DOHH2 (cell line): ENCODE data around the gene NCAM1.

Experiments
- H3F3A ChIP-seq: fragments of 200-600 bp; sonication (generic), shearing (Covaris generic); 2 replicates; pipeline ENCODE4 v1.6.0; 2016; ENCODE audit warnings: antibody characterized with exemption, mild to moderate bottlenecking; ENCODE audit not compliant: control insufficient read depth, insufficient read depth
- H3K27ac ChIP-seq: fragments of 200-600 bp; sonication (generic); 2 replicates; pipeline ENCODE4 v1.5.1; 2014; ENCODE audit warnings: low read depth, mild to moderate bottlenecking, low read length, moderate library complexity
- H3K27me3 ChIP-seq: fragments of 200-600 bp; sonication (generic); 2 replicates; pipeline ENCODE4 v1.6.1; 2014; ENCODE audit warnings: mild to moderate bottlenecking, low read length, mixed read lengths; ENCODE audit not compliant: control insufficient read depth
- H3K36me3 ChIP-seq: fragments of 200-600 bp; sonication (generic); 2 replicates; pipeline ENCODE4 v1.6.1; 2014; ENCODE audit warnings: mild to moderate bottlenecking, low read length, moderate library complexity, mixed read lengths; ENCODE audit not compliant: control insufficient read depth
- H3K4me1 ChIP-seq: fragments of 200-600 bp; sonication (generic); 2 replicates; pipeline ENCODE4 v1.6.1; 2014; ENCODE audit warnings: mild to moderate bottlenecking, low read length, mixed read lengths; ENCODE audit not compliant: control insufficient read depth
- H3K4me2 ChIP-seq: fragments of 200-600 bp; sonication (generic); 2 replicates; pipeline ENCODE4 v1.6.0; 2014; ENCODE audit warnings: mild to moderate bottlenecking, low read length, moderate library complexity
- H3K4me3 ChIP-seq: fragments of 200-600 bp; sonication (generic); 2 replicates; pipeline ENCODE4 v1.5.1; 2014; ENCODE audit warnings: mild to moderate bottlenecking, low read length, mixed read lengths
- H3K79me2 ChIP-seq: fragments of 200-600 bp; sonication (generic); 2 replicates; pipeline ENCODE4 v1.6.1; 2014; ENCODE audit warnings: mild to moderate bottlenecking, low read length, mixed read lengths; ENCODE audit not compliant: control insufficient read depth
- H3K9me2 ChIP-seq: fragments of 200-600 bp; sonication (generic); replicated peaks from 2 replicates; pipeline ENCODE4 v1.6.1; 2014; ENCODE audit warnings: mild to moderate bottlenecking, low read length, mixed read lengths; ENCODE audit not compliant: control insufficient read depth
- H3K9me3 ChIP-seq: fragments of 200-600 bp; sonication (generic); 2 replicates; pipeline ENCODE4 v1.6.1; 2014; ENCODE audit warnings: antibody characterized with exemption, low read length, mixed read lengths; ENCODE audit not compliant: control insufficient read depth, insufficient read depth
- H4K20me1 ChIP-seq: fragments of 200-600 bp; sonication (generic); 2 replicates; pipeline ENCODE4 v1.6.0; 2014; ENCODE audit warnings: low read depth, mild to moderate bottlenecking, antibody characterized with exemption, low read length, moderate library complexity; ENCODE audit not compliant: control insufficient read depth, insufficient read depth
- EZH2phosphoT487 ChIP-seq: fragments of 200-600 bp; sonication (generic); IDR thresholded peaks from 2 replicates; pipeline ENCODE4 v1.6.1; 2017; ENCODE audit warnings: borderline replicate concordance, mild to moderate bottlenecking, antibody characterized with exemption, low read length, moderate library complexity, mixed read lengths
- TF ChIP-seq, protein P1 (sequence below): fragments of 200-600 bp; sonication (generic); IDR thresholded peaks from one replicate; pipeline ENCODE4 v1.5.1; 2014; ENCODE audit warnings: antibody characterized with exemption, mild to moderate bottlenecking, low read depth, low read length; ENCODE audit not compliant: poor library complexity, severe bottlenecking

Gene NCAM1

DNA sequence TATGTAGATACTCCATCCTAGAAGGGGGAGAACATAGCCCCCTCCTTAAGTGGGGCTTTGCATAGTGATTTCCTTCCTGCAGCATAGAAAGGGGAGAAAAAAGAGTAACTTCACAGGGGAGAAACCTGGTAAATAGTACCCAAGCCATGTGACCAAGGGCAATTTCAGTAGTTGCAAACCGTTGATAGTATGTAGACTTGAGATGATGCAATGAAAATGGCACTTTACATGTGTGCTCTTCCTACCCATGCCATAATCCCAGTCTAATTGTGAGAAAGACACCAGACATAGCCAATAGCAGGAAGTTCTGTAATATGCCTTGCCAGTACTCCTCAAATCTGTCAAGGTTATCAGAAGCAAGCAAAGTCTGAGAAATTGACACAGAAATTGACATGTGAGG, 104.1 kb downstream of the NCAM1 start:
- Histone ChIP-seq H3K4me3 (no peak overlapping the region), H3K27ac (no peak overlapping the region)
- TF ChIP-seq EZH2phosphoT487: no peak
- TF ChIP-seq, protein P1, sequence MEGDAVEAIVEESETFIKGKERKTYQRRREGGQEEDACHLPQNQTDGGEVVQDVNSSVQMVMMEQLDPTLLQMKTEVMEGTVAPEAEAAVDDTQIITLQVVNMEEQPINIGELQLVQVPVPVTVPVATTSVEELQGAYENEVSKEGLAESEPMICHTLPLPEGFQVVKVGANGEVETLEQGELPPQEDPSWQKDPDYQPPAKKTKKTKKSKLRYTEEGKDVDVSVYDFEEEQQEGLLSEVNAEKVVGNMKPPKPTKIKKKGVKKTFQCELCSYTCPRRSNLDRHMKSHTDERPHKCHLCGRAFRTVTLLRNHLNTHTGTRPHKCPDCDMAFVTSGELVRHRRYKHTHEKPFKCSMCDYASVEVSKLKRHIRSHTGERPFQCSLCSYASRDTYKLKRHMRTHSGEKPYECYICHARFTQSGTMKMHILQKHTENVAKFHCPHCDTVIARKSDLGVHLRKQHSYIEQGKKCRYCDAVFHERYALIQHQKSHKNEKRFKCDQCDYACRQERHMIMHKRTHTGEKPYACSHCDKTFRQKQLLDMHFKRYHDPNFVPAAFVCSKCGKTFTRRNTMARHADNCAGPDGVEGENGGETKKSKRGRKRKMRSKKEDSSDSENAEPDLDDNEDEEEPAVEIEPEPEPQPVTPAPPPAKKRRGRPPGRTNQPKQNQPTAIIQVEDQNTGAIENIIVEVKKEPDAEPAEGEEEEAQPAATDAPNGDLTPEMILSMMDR: no peak

DNA sequence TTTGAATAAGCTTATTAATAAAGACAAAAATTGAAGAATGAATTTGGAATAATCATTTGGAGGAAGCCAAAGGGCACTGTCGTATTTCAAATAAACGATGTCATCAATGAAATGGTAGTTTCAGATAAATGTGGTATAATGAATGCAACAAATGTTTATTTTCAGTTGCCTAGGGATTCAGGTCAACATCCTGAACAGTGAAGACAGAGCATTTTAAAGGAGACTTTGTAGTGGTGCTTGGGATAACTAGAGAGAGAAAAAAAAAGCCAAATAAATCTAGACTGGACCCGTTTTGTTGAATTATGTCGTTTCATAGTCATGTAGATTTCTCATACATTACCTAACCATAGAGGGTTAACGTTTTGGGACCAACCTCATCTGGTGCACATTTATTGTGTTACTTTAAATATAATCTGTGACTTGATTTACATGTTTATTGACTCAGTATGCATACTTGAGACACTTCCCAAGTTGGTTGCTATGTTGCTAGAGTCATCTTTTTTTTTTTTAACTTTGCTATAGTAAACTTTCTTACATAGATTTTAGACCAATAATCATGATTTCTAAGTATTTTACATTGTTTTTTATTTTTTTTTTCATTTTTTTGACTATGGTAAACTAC, 111.1 kb downstream of the NCAM1 start:
- no peaks in the 10 kb centered on the region for H3K9me3 ChIP-seq
- no peaks in the 10 kb centered on the region for H3K36me3 ChIP-seq
- no peak for TF ChIP-seq EZH2phosphoT487
- TF ChIP-seq, protein P1: no peak
- H3K4me3 ChIP-seq: no peak overlapping the region
- H3K4me2 ChIP-seq: no peak overlapping the region
- no peaks in the 10 kb centered on the region for H3K27me3 ChIP-seq
- H4K20me1 ChIP-seq: no peaks in the 10 kb centered on the region
- H3F3A ChIP-seq: no peaks in the 10 kb centered on the region
- H3K79me2 ChIP-seq: no peaks in the 10 kb centered on the region
- H3K4me1 ChIP-seq: no peaks in the 10 kb centered on the region
- no peaks in the 10 kb centered on the region for H3K9me2 ChIP-seq
- H3K27ac ChIP-seq: no peak overlapping the region

More for the DNA sequence above, 104.1 kb downstream of the NCAM1 start:
- no peaks in the 10 kb centered on the region for H3K4me1 ChIP-seq
- H3K9me2 ChIP-seq: no peaks in the 10 kb centered on the region
- no peaks in the 10 kb centered on the region for H3K9me3 ChIP-seq
- H3K4me2 ChIP-seq: no peak overlapping the region
- H3K27me3 ChIP-seq: no peaks in the 10 kb centered on the region
- no peaks in the 10 kb centered on the region for H4K20me1 ChIP-seq
- H3F3A ChIP-seq: no peaks in the 10 kb centered on the region
- no peaks in the 10 kb centered on the region for H3K36me3 ChIP-seq
- no peaks in the 10 kb centered on the region for H3K79me2 ChIP-seq

DNA sequence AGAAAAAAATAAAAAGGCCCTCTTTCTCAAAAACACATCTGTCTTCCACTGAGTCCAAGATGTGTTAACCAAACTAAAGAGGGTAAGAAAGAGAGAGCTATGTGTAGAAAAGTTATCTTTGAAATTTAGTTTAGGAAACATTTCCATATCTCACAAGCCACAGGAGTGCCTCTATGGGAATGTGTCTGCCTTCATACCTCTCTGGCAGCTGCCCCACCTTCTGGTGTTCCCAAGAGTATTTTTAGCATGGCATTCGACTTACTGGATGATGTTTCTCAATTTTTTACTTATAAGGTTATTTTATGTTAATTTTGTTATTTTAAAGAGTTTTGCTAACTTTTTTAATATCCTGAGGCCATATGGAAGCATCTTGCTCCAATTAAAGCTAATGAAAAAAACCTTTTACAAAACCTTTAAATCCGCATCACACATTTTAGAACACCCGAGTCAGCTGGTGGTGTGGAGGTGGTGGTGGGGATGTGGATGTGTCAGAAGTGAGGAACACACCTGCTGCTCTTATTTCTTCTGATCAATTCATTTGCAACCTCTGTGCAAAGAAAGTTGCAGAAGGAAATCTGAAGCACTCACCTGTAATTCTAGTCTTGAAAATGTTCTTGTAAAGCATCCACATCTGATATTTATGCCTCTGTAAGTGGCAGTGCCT, 112.2 kb downstream of the NCAM1 start:
- H3K4me1 ChIP-seq: no peaks in the 10 kb centered on the region
- no peak for TF ChIP-seq EZH2phosphoT487
- TF ChIP-seq, protein P1: no peak
- no peak overlapping the region for H3K27ac ChIP-seq
- no peak overlapping the region for H3K4me2 ChIP-seq
- no peaks in the 10 kb centered on the region for H3K36me3 ChIP-seq
- H3K9me3 ChIP-seq: no peaks in the 10 kb centered on the region
- H3K79me2 ChIP-seq: no peaks in the 10 kb centered on the region
- H3F3A ChIP-seq: no peaks in the 10 kb centered on the region
- no peaks in the 10 kb centered on the region for H4K20me1 ChIP-seq
- no peaks in the 10 kb centered on the region for H3K27me3 ChIP-seq
- H3K4me3 ChIP-seq: no peak overlapping the region
- no peaks in the 10 kb centered on the region for H3K9me2 ChIP-seq
